Panc1 (cell line): Measurements from ENCODE around the gene GDF7. TPM values are rescaled to one million over a fixed set of nuclear protein-coding genes. Genes with fewer than 3 reads are reported as not detected.

Experiments used
- ATAC-seq: fragments of 200-7000 bp; cut with Tn5 transposase; 2 replicates; pipeline ENCODE4 v1.9.1; 2020; ENCODE audit warnings: mild to moderate bottlenecking, moderate library complexity
- BruUV-seq: library from RNA; stranded (reverse); fragments of 400-500 nt; replicated peaks from 2 replicates; lab custom pipeline; 2021; lab: Mats Ljungman, UMichigan
- CTCF ChIA-PET: fragments of 300-600 bp; sonication (Branson Sonifier 250); formaldehyde crosslinking; loops from one replicate; lab custom pipeline; 2022; ENCODE audit warnings: antibody characterized with exemption; lab: Charles Lee
- POLR2A ChIA-PET: fragments of 300-600 bp; sonication (Branson Sonifier 250); formaldehyde crosslinking; loops from one replicate; lab custom pipeline; 2022; ENCODE audit warnings: antibody characterized with exemption; lab: Charles Lee
- DNase-seq: peaks from one replicate; pipeline ENCODE4 v3.0.0-alpha.2; 2010; ENCODE audit warnings: low read depth, low spot score
- H3K27ac ChIP-seq: 2 replicates; pipeline ENCODE4 v1.5.1; 2011; ENCODE audit warnings: mild to moderate bottlenecking, low read length, inconsistent platforms
- H3K27me3 ChIP-seq: fragments of 200-500 bp; sonication (Bioruptor generic); 2 replicates; pipeline ENCODE4 v1.6.0; 2014; ENCODE audit warnings: low read length, inconsistent platforms; ENCODE audit not compliant: control insufficient read depth, insufficient read depth
- H3K36me3 ChIP-seq: fragments of 200-500 bp; sonication (Bioruptor generic); 2 replicates; pipeline ENCODE4 v1.5.1; 2014; ENCODE audit warnings: inconsistent platforms, mild to moderate bottlenecking, low read length, moderate library complexity; ENCODE audit not compliant: control insufficient read depth, insufficient read depth
- H3K4me1 ChIP-seq: 2 replicates; pipeline ENCODE4 v1.5.1; 2011; ENCODE audit warnings: inconsistent platforms, mild to moderate bottlenecking, low read length, moderate library complexity; ENCODE audit not compliant: control insufficient read depth, insufficient read depth
- H3K4me3 ChIP-seq, 2 experiments: 2 replicates each; pipeline ENCODE4 v1.5.1; 2011 to 2012; ENCODE audit warnings: low read depth in 2 of 2, low read length in 2 of 2, mild to moderate bottlenecking in 2 of 2, inconsistent platforms in 1 of 2, moderate library complexity in 1 of 2
- H3K9me3 ChIP-seq: fragments of 200-500 bp; sonication (Bioruptor generic); 2 replicates; pipeline ENCODE4 v1.5.1; 2014; ENCODE audit warnings: low read depth, mild to moderate bottlenecking, inconsistent platforms, low read length, moderate library complexity; ENCODE audit not compliant: control insufficient read depth, insufficient read depth
- POLR2AphosphoS5 ChIP-seq: IDR thresholded peaks from 2 replicates; pipeline ENCODE4 v1.6.1; 2012; ENCODE audit warnings: mild to moderate bottlenecking, low read depth, low read length, moderate library complexity
- SIN3A ChIP-seq: IDR thresholded peaks from 2 replicates; pipeline ENCODE4 v1.6.1; 2012; ENCODE audit warnings: low read depth, mild to moderate bottlenecking, low read length, moderate library complexity, borderline replicate concordance; ENCODE audit not compliant: insufficient read depth
- TCF7L2 ChIP-seq: IDR thresholded peaks from 2 replicates; pipeline ENCODE4 v1.6.1; 2011; ENCODE audit warnings: mild to moderate bottlenecking, low read depth, low read length, inconsistent platforms
- in situ Hi-C: cut with HindIII; loops from 2 replicates; pipeline ENCODE4 v1.10.0; 2016; ENCODE audit warnings: low sequenced_read_pairs, low pct_unique_long_range_greater_than_20kb
- intact Hi-C: fragments of 100-400 bp; cut with micrococcal nuclease; formaldehyde crosslinking; loops from one replicate; pipeline ENCODE4 v1.10.0; 2022; ENCODE audit not compliant: unreplicated experiment
- total RNA-seq: library from RNA; stranded (reverse); gene quantifications from one replicate; pipeline ENCODE4 v1.2.1, GENCODE V29; 2021; ENCODE audit not compliant: unreplicated experiment
- TF ChIP-seq, protein P1 (sequence below): fragments of 450-650 bp; IDR thresholded peaks from 2 replicates; pipeline ENCODE4 v1.5.1; 2017; ENCODE audit warnings: mild to moderate bottlenecking
- TF ChIP-seq, protein P2 (sequence below), 2 experiments: IDR thresholded peaks; 2 replicates each; pipeline ENCODE4 v1.6.1; 2011 to 2012; ENCODE audit warnings: low read depth in 2 of 2, control low read depth in 1 of 2, low read length in 1 of 2, mild to moderate bottlenecking in 1 of 2, moderate library complexity in 1 of 2; ENCODE audit not compliant: insufficient read depth in 1 of 2

Gene GDF7
- total RNA-seq, 1 experiment from 2014 or later, result not detected

DNA sequence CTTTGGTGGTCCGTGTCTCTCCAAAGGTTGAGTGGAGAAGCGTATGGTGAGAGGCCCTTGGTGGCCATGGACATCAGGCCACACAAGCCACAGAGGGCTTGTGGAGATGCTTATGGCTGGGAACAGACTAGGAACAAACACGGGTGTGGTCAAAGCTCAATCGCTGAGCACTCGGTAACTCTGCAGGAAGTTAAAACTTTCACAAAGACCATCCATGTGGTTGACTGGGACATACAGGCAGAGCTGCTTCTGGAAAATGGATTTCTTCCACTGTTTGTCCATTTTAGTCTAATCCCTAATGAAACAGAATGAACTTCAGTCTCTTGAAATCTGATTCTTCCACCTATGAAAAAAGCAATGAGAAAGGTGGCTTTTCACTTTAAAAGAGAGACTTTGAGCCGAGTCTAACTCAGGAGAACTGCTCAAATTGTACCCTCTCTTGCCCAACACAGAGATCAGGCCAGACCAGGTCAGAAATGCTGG lies 17.7 kb downstream of the GDF7 start:
- no peak overlapping the region for H3K4me3 ChIP-seq
- H3K9me3 ChIP-seq, result no peaks in the 10 kb centered on the region
- no peaks in the 10 kb centered on the region for H3K27me3 ChIP-seq
- no peaks in the 10 kb centered on the region for H3K36me3 ChIP-seq
- DNase-seq, result no peak
- TF ChIP-seq POLR2AphosphoS5, result no peak
- TF ChIP-seq, protein P1, sequence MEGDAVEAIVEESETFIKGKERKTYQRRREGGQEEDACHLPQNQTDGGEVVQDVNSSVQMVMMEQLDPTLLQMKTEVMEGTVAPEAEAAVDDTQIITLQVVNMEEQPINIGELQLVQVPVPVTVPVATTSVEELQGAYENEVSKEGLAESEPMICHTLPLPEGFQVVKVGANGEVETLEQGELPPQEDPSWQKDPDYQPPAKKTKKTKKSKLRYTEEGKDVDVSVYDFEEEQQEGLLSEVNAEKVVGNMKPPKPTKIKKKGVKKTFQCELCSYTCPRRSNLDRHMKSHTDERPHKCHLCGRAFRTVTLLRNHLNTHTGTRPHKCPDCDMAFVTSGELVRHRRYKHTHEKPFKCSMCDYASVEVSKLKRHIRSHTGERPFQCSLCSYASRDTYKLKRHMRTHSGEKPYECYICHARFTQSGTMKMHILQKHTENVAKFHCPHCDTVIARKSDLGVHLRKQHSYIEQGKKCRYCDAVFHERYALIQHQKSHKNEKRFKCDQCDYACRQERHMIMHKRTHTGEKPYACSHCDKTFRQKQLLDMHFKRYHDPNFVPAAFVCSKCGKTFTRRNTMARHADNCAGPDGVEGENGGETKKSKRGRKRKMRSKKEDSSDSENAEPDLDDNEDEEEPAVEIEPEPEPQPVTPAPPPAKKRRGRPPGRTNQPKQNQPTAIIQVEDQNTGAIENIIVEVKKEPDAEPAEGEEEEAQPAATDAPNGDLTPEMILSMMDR, result no peak
- no peak for TF ChIP-seq SIN3A
- no peak for TF ChIP-seq TCF7L2
- TF ChIP-seq, protein P2, sequence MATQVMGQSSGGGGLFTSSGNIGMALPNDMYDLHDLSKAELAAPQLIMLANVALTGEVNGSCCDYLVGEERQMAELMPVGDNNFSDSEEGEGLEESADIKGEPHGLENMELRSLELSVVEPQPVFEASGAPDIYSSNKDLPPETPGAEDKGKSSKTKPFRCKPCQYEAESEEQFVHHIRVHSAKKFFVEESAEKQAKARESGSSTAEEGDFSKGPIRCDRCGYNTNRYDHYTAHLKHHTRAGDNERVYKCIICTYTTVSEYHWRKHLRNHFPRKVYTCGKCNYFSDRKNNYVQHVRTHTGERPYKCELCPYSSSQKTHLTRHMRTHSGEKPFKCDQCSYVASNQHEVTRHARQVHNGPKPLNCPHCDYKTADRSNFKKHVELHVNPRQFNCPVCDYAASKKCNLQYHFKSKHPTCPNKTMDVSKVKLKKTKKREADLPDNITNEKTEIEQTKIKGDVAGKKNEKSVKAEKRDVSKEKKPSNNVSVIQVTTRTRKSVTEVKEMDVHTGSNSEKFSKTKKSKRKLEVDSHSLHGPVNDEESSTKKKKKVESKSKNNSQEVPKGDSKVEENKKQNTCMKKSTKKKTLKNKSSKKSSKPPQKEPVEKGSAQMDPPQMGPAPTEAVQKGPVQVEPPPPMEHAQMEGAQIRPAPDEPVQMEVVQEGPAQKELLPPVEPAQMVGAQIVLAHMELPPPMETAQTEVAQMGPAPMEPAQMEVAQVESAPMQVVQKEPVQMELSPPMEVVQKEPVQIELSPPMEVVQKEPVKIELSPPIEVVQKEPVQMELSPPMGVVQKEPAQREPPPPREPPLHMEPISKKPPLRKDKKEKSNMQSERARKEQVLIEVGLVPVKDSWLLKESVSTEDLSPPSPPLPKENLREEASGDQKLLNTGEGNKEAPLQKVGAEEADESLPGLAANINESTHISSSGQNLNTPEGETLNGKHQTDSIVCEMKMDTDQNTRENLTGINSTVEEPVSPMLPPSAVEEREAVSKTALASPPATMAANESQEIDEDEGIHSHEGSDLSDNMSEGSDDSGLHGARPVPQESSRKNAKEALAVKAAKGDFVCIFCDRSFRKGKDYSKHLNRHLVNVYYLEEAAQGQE (IDR thresholded peaks at IDR 0.05; ENCODE audit: insufficient read depth in 1 of 2, low read depth in 2 of 2, low read length in 1 of 2), result no peak
- in situ Hi-C loops (no loop called here), intact Hi-C loops (no loop called here)
- no peaks in the 10 kb centered on the region for H3K4me1 ChIP-seq
- no peak overlapping the region for H3K27ac ChIP-seq
- ChIA-PET POLR2A (interaction anchor here (0.6 kb wide), 1 partner anchor 19 kb away, joined by 3 read pairs; no protein-coding TSS in a partner anchor), CTCF (no interaction called here)
- no TSS peak for BruUV-seq
- no peak for ATAC-seq

DNA sequence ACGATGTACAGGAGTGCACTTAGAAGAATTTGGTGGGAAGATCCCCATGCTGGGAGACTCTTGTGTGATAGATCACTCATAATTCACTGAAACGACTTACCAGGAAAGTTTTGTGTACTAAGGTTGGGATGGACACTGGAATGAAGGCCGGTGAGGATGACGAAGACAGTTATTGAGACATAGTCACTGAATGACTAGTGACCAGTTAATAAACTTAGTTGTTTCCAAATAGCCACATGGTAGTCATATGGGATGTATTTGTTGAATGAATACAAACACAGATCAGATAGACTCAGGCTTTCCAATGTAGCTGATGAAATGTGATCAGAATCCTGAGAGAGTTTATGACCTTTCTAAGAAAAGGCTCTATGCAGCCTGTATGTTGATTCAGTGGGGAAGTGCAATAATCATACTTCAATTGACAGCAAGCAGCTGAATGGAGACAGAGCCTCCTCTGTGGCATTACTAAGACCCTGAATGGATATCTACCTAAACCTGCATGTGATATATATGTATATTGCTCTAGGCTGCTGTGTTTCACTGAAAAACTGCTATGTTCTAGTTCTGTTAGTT lies 20.4 kb downstream of the GDF7 start:
- Histone ChIP-seq H3K4me1 (no peaks in the 10 kb centered on the region), H3K4me3 (no peak overlapping the region), H3K27ac (no peak overlapping the region), H3K36me3 (no peaks in the 10 kb centered on the region), H3K9me3 (no peaks in the 10 kb centered on the region), H3K27me3 (no peaks in the 10 kb centered on the region)
- POLR2A ChIA-PET, result no interaction called here
- ATAC-seq (no peak), DNase-seq (no peak)
- in situ Hi-C loops, result no loop called here
- intact Hi-C loops, result no loop called here
- TF ChIP-seq, protein P2 (IDR thresholded peaks at IDR 0.05; ENCODE audit: insufficient read depth in 1 of 2, low read depth in 2 of 2, low read length in 1 of 2), result no peak
- TF ChIP-seq SIN3A (no peak), POLR2AphosphoS5 (no peak), TCF7L2 (no peak)
- TF ChIP-seq, protein P1, result no peak
- BruUV-seq, result no TSS peak
- CTCF ChIA-PET, result no interaction called here
